Measurements from ENCODE around the gene NOTCH1.

DNA sequence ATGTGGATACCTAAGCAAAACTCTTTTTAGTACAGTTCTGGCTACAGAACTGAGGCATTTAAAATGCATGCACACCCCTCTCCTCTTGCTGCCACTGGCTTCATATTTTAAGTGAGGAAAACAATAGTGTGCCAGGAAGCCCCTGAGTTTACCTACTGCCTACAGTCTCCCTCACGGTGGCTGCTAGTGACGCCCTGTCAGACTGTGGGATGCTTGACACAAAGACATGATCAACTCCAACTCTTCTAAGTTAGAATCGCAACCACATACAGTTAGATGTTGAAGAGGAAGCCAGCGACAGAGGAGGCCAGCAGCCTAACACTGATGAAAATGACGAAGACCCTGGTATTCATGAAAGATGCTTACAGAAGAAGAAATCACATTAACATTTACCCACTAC, 64.3 kb downstream of the NOTCH1 start:
- TF ChIP-seq, protein P1, sequence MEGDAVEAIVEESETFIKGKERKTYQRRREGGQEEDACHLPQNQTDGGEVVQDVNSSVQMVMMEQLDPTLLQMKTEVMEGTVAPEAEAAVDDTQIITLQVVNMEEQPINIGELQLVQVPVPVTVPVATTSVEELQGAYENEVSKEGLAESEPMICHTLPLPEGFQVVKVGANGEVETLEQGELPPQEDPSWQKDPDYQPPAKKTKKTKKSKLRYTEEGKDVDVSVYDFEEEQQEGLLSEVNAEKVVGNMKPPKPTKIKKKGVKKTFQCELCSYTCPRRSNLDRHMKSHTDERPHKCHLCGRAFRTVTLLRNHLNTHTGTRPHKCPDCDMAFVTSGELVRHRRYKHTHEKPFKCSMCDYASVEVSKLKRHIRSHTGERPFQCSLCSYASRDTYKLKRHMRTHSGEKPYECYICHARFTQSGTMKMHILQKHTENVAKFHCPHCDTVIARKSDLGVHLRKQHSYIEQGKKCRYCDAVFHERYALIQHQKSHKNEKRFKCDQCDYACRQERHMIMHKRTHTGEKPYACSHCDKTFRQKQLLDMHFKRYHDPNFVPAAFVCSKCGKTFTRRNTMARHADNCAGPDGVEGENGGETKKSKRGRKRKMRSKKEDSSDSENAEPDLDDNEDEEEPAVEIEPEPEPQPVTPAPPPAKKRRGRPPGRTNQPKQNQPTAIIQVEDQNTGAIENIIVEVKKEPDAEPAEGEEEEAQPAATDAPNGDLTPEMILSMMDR (IDR thresholded peaks at IDR 0.05) = no peak
- no peak for TF ChIP-seq EP300 (IDR thresholded peaks at IDR 0.05)
- no peak for TF ChIP-seq POLR2A (IDR thresholded peaks at IDR 0.05)
